Activated T-helper 2 cell treated with anti-CD3 and anti-CD28 coated beads, Interferon-gamma antibody, Interleukin-2, Interleukin-4, amounts not matched to agents 10 μg/mL and 5 μg/mL and 100 μg/mL, durations not matched to agents 14 hours and 24 hours and 36 hours (primary cell): Measurements from ENCODE around the gene APBB2. TPM values are rescaled to one million over a fixed set of nuclear protein-coding genes. Genes with fewer than 3 reads are reported as not detected.
"Not testable (repeated sequence)": the region's sequence is repeated elsewhere in the genome, so short reads cannot be mapped to it uniquely, and the experiment has no call there.

ENCODE experiments used
- DNase-seq: peaks from one replicate; pipeline ENCODE4 v3.0.0; 2021; ENCODE audit warnings: low spot score
- H3K27ac Mint-ChIP-seq: one replicate; pipeline ENCODE4 v1.8.0; 2021; ENCODE audit warnings: mixed read lengths
- H3K27me3 Mint-ChIP-seq: one replicate; pipeline ENCODE4 v1.8.0; 2021; ENCODE audit warnings: low read depth, mixed read lengths
- H3K36me3 Mint-ChIP-seq: one replicate; pipeline ENCODE4 v1.8.0; 2021; ENCODE audit warnings: low read depth, mixed read lengths
- H3K4me1 Mint-ChIP-seq: one replicate; pipeline ENCODE4 v1.8.0; 2021; ENCODE audit warnings: low read depth, mixed read lengths
- H3K4me3 Mint-ChIP-seq: one replicate; pipeline ENCODE4 v1.8.0; 2021; ENCODE audit warnings: low read depth, mild to moderate bottlenecking, moderate library complexity, mixed read lengths
- H3K9me3 Mint-ChIP-seq: one replicate; pipeline ENCODE4 v1.8.0; 2021; ENCODE audit warnings: mixed read lengths
- intact Hi-C: fragments of 100-400 bp; cut with micrococcal nuclease; formaldehyde crosslinking; loops from one replicate; pipeline ENCODE4 v1.15.1; 2023
- total RNA-seq: library from RNA; stranded (reverse); gene quantifications from 2 replicates; pipeline ENCODE4 v1.2.3, GENCODE V29; 2022

The APBB2 gene
- total RNA-seq, 1 donor from 2014 or later, result 0.73 TPM

- Mint-ChIP-seq H3K27ac (no peak overlapping the region), H3K36me3 (no peaks in the 10 kb centered on the region), H3K4me3 (no peak overlapping the region), H3K4me1 (no peaks in the 10 kb centered on the region), H3K27me3 (no peaks in the 10 kb centered on the region), H3K9me3 (no peaks in the 10 kb centered on the region)
- intact Hi-C loops, result no loop called here
- DNase-seq, result no peak
Measured at GRCh38 chr4:41012293-41012692, 202.0 kb downstream of the APBB2 start.

DNA sequence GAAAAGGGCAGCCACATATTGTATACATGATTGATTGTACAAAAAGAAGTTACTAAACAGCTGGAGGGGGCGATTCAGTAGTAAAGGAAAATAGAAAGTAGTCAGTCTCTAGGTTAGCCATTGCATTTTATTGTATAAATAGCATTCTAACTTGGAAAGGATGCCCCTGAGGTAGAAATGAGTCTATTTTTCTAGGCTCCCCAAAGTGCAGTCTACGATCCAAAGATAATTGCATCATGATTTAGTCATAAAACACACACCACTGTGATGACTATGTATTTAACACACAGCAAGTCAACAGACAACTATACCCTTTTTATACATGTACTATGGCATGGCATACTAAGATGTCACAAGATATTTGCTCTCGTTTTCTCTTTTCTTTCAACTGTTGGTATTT, 204.9 kb downstream of the APBB2 start:
- H3K4me1 Mint-ChIP-seq, result no peaks in the 10 kb centered on the region
- no peaks in the 10 kb centered on the region for H3K36me3 Mint-ChIP-seq
- intact Hi-C loops, result no loop called here
- no peak for DNase-seq
- no peak overlapping the region for H3K4me3 Mint-ChIP-seq
- no peaks in the 10 kb centered on the region for H3K9me3 Mint-ChIP-seq
- H3K27me3 Mint-ChIP-seq, result no peaks in the 10 kb centered on the region
- H3K27ac Mint-ChIP-seq, result no peak overlapping the region

DNA sequence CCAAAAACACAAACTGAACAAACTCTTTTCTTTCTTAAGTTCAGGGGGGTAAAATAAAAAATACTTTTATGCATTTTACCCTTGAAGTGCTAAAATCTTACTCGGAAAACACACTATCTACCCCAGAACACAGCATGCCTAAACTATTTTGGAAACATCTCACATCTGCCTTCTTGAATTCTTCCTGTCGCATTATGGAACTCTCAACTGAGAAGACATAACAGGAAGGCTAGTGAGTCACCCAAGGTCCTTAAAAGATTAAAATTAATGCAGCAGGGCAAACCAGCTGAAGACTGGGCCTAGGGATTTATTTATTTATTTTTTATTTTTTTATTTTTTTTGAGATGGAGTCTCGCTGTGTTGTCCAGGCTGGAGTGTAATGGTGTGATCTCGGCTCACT, 208.2 kb downstream of the APBB2 start:
- H3K9me3 Mint-ChIP-seq, result no peaks in the 10 kb centered on the region
- intact Hi-C loops, result no loop called here
- DNase-seq, result no peak
- H3K4me1 Mint-ChIP-seq, result no peaks in the 10 kb centered on the region
- no peak overlapping the region for H3K27ac Mint-ChIP-seq
- H3K36me3 Mint-ChIP-seq, result no peaks in the 10 kb centered on the region
- peaks cover 1% of the 10 kb centered on the region for H3K27me3 Mint-ChIP-seq
- H3K4me3 Mint-ChIP-seq, result no peak overlapping the region

- intact Hi-C loops, result no loop called here
- no peak overlapping the region for H3K4me3 Mint-ChIP-seq
- DNase-seq, result no peak
- H3K4me1 Mint-ChIP-seq, result no peaks in the 10 kb centered on the region
- H3K27me3 Mint-ChIP-seq, result peaks cover 3% of the 10 kb centered on the region
- no peaks in the 10 kb centered on the region for H3K9me3 Mint-ChIP-seq
- H3K27ac Mint-ChIP-seq, result no peak overlapping the region
- no peaks in the 10 kb centered on the region for H3K36me3 Mint-ChIP-seq
Measured at GRCh38 chr4:41002309-41002708, 212.0 kb downstream of the APBB2 start.

DNA sequence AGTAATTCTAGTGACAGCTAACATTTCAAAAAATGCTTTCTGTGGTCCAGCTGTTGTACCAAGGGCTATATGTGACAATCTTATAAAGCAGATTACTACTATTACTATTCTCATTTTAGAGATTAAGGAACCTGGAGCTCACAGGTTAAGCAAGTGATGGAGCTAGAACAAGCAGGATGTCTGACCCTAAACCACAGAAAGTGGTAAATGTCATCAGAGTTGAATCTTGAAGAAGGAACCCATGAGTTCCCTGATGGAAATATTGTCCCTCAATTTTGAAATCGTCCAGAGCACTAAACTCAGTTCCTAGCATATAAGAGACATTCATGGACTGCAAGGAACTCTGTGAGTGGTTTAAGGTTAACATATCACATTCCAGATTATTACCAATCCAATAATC, 214.0 kb downstream of the APBB2 start:
- Mint-ChIP-seq H3K36me3 (no peaks in the 10 kb centered on the region), H3K9me3 (no peaks in the 10 kb centered on the region), H3K27ac (no peak overlapping the region), H3K4me3 (no peak overlapping the region), H3K4me1 (no peaks in the 10 kb centered on the region), H3K27me3 (peaks cover 12% of the 10 kb centered on the region)
- intact Hi-C loops, result no loop called here
- no peak for DNase-seq

GRCh38 chr4:40998675-40999358, 215.5 kb downstream of the APBB2 start:
- intact Hi-C loops, result no loop called here
- Mint-ChIP-seq H3K9me3 (no peaks in the 10 kb centered on the region), H3K4me1 (no peaks in the 10 kb centered on the region), H3K27ac (no peak overlapping the region), H3K27me3 (peaks cover 12% of the 10 kb centered on the region), H3K4me3 (no peak overlapping the region), H3K36me3 (no peaks in the 10 kb centered on the region)
- DNase-seq, result no peak

DNA sequence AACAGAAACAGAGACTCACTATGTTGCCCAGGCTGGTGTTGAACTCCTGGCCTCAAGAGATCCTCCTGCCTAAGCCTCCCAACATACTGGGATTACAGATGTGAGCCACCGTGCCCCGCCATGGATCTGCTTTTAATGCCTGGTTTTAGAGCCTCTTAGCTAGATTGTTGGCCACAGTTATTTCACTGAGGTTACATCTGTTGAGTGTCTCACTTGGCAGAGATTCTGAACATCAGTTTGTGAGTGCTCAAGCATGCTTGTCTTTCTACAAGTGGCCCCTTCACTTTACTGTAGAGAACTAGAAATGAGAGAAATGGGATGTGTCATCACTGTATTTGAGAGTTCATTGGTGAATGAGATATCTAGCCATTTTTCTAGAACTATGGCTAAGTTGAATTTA, 218.5 kb downstream of the APBB2 start:
- no peaks in the 10 kb centered on the region for H3K36me3 Mint-ChIP-seq
- no peak for DNase-seq
- H3K27ac Mint-ChIP-seq, result no peak overlapping the region
- no peak overlapping the region for H3K4me3 Mint-ChIP-seq
- peaks cover 10% of the 10 kb centered on the region for H3K27me3 Mint-ChIP-seq
- peaks cover 4% of the 10 kb centered on the region for H3K4me1 Mint-ChIP-seq
- intact Hi-C loops, result no loop called here
- H3K9me3 Mint-ChIP-seq, result no peaks in the 10 kb centered on the region

- H3K27ac Mint-ChIP-seq, intact Hi-C loops, H3K27me3 Mint-ChIP-seq, H3K4me3 Mint-ChIP-seq, H3K36me3 Mint-ChIP-seq, H3K9me3 Mint-ChIP-seq, DNase-seq, H3K4me1 Mint-ChIP-seq: not testable (repeated sequence)
Measured at GRCh38 chr4:40994321-40994720, 220.0 kb downstream of the APBB2 start.

DNA sequence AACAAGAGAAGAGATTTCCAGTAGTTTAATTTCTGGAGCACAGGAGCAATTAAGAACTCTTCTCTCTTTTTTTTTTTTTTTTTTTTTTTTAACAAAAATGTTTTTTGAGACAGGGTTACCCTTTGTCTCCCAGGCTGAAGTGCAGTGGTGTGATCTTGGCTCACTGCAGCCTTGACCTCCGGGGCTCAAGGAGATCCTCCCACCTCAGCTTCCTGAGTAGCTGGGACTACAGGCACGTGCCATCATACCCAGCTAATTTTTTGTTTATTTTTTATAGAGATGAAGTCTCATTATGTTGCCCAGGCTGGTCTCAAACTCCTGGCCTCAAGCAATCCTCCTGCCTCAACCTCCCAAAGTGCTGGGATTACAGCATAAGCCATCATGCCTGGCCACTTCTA, 221.0 kb downstream of the APBB2 start:
- H3K4me3 Mint-ChIP-seq, H3K27me3 Mint-ChIP-seq, intact Hi-C loops, DNase-seq, H3K4me1 Mint-ChIP-seq, H3K36me3 Mint-ChIP-seq, H3K9me3 Mint-ChIP-seq, H3K27ac Mint-ChIP-seq: not testable (repeated sequence)

DNA sequence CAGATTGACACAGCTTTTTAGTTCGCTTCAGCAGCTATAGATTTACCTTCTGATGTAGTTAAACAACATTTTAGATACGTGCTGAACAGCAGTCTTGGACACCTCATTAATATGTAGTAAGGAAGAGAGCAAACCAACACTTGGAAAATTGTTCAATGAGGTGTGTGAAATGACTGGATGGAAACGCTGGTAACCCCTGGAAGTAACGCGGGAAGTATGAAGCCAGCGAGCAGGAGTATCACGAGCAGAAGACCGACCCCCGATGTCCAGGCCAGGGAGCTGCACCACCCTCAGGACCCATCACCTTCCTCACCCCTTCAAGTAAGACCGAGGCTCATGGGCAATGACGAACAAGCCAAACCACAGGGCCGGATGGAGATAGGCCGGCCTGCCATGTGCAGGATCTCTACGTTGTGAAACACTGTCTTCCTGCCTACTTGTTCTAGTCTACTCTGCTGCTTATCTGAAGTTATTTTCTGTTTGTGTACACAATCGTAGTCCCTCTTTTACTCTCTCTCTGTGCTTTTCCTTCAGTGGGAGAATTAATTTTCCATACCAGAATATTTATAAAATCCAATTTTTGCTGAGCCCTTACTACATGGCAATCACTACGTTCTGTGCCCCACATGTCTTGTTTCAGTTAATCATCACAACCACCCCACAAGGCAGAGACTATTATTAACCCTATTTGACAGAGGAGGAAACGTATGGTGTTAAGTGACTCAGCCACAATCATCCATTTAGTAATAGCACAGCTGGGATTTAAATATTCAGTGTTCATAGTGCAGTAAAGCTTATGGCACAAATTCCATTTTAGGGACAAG, 221.7 kb downstream of the APBB2 start:
- no peaks in the 10 kb centered on the region for H3K9me3 Mint-ChIP-seq
- no peak for DNase-seq
- peaks cover 10% of the 10 kb centered on the region for H3K27me3 Mint-ChIP-seq
- no peaks in the 10 kb centered on the region for H3K36me3 Mint-ChIP-seq
- peaks cover 4% of the 10 kb centered on the region for H3K4me1 Mint-ChIP-seq
- no peak overlapping the region for H3K27ac Mint-ChIP-seq
- no peak overlapping the region for H3K4me3 Mint-ChIP-seq
- intact Hi-C loops, result no loop called here

DNA sequence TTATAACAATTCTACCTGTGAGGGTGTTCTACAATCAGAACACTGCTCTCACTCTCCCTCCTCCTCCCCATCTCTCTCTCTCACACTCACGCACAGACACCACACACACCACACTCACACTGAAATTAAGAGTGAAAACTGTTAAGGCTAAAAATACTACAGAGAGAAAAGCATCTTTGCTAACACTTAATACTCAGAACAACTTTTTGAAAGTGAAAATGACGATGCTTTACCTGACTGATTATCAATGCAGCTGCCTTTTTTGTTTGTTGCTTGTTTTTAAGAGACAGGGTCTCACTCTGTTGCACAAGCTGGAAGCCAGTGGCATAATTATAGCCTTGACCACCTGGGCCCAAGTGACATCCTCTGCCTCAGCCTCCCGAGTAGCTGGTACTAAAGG, 222.4 kb downstream of the APBB2 start:
- no peak for DNase-seq
- H3K36me3 Mint-ChIP-seq, result no peaks in the 10 kb centered on the region
- intact Hi-C loops, result no loop called here
- peaks cover 7% of the 10 kb centered on the region for H3K27me3 Mint-ChIP-seq
- H3K4me1 Mint-ChIP-seq, result peaks cover 4% of the 10 kb centered on the region
- H3K4me3 Mint-ChIP-seq, result no peak overlapping the region
- H3K9me3 Mint-ChIP-seq, result no peaks in the 10 kb centered on the region
- H3K27ac Mint-ChIP-seq, result no peak overlapping the region

DNA sequence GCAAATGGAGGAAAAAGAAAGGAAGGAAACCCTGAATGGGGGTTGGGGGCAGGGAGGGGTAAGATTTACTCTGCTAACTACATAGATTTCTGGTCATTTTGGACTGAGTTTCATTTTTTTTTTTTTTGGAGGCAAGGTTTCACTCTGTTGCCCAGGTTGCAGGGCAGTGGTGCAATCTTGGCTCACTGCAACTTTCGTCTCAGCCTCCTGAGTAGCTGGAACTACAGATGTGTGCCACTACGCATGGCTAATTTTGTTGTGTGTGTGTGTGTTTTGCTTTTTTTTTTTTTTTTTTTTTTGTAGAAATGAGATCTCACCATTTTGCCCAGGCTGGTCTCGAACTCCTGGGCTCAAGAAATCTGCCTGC, 223.5 kb downstream of the APBB2 start:
- Mint-ChIP-seq H3K9me3 (no peaks in the 10 kb centered on the region), H3K4me1 (peaks cover 4% of the 10 kb centered on the region), H3K4me3 (no peak overlapping the region), H3K27me3 (peaks cover 6% of the 10 kb centered on the region), H3K36me3 (no peaks in the 10 kb centered on the region), H3K27ac (no peak overlapping the region)
- intact Hi-C loops, result no loop called here
- DNase-seq, result no peak

DNA sequence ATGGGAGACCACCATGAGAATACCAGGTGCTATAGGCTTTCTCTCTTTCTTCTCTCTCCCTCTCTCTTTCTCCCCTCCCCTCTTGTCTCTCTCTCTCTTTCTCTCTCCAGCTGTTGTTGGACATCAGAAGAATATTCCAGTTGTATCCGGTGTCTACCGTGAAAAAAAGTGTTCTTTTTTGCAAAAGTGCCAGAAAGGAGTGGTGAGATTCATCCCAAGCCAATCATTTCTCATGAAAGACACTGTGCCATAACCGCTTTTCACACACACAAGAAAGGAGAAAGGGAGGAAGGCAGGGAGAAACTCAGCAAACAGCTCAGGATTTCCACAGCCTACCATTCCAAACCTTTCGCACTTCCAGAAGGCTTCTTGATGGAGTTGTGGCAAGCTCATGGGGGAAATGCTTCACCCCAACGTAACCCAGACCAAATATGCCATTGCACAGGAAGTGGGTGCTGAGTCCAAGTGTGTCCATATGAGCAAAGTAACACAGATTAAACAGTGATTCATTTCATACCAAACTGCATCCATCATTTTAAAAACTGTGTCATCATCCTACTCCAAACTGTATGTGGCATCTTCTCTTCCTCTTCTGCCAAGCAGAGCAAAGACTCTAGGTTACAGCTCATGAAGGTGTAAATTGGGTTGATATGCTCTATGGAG, 224.0 kb downstream of the APBB2 start:
- H3K36me3 Mint-ChIP-seq, result no peaks in the 10 kb centered on the region
- intact Hi-C loops, result no loop called here
- no peaks in the 10 kb centered on the region for H3K9me3 Mint-ChIP-seq
- H3K27ac Mint-ChIP-seq, result no peak overlapping the region
- no peak for DNase-seq
- peaks cover 4% of the 10 kb centered on the region for H3K4me1 Mint-ChIP-seq
- H3K27me3 Mint-ChIP-seq, result peaks cover 6% of the 10 kb centered on the region
- H3K4me3 Mint-ChIP-seq, result no peak overlapping the region
